H1 (cell line): ENCODE measurements around the gene COMT. TPM values are rescaled to one million over a fixed set of nuclear protein-coding genes. Genes with fewer than 3 reads are reported as not detected.

Experiments used
- CTCF ChIA-PET: fragments of 300-600 bp; sonication (Branson Sonifier 250); formaldehyde crosslinking; loops from one replicate; lab custom pipeline; 2021; ENCODE audit not compliant: partially characterized antibody; lab: Charles Lee
- POLR2A ChIA-PET: fragments of 300-600 bp; sonication (Branson Sonifier 250); formaldehyde crosslinking; loops from one replicate; lab custom pipeline; 2021; ENCODE audit warnings: inconsistent platforms; ENCODE audit not compliant: partially characterized antibody; lab: Charles Lee
- DNase-seq, 2 experiments: peaks; one replicate each; pipeline versions ENCODE4 v3.0.0 to v3.0.0-alpha.2; 2010 to 2022; ENCODE audit warnings: low spot score in 2 of 2, low read depth in 1 of 2, mixed read lengths in 1 of 2
- FAIRE-seq: peaks from 2 replicates; lab custom pipeline; 2011; peaks lifted over from hg19 to GRCh38; lab: Jason Lieb, UNC
- H2AFZ ChIP-seq: 2 replicates; pipeline ENCODE4 v1.8.1; 2012; ENCODE audit warnings: low read length, inconsistent platforms
- H2AK5ac ChIP-seq: 2 replicates; pipeline ENCODE4 v1.6.1; 2013; ENCODE audit warnings: low read depth, low read length
- H2BK120ac ChIP-seq: replicated peaks from 2 replicates; pipeline ENCODE3; 2013; ENCODE audit warnings: low read depth, low read length, inconsistent platforms
- H2BK12ac ChIP-seq: 2 replicates; pipeline ENCODE4 v1.6.1; 2013; ENCODE audit warnings: low read depth, low read length
- H2BK15ac ChIP-seq: 2 replicates; pipeline ENCODE4 v1.6.1; 2013; ENCODE audit warnings: low read length
- H2BK20ac ChIP-seq: 2 replicates; pipeline ENCODE4 v1.6.1; 2013; ENCODE audit warnings: low read length
- H2BK5ac ChIP-seq: 2 replicates; pipeline ENCODE4 v1.6.1; 2013; ENCODE audit warnings: low read depth, low read length
- H3K14ac ChIP-seq: 2 replicates; pipeline ENCODE4 v1.6.1; 2013; ENCODE audit warnings: inconsistent platforms; ENCODE audit not compliant: insufficient read length
- H3K18ac ChIP-seq: 2 replicates; pipeline ENCODE4 v1.6.1; 2013; ENCODE audit warnings: low read length; ENCODE audit errors: extremely low read depth
- H3K23ac ChIP-seq: 2 replicates; pipeline ENCODE4 v1.6.1; 2013; ENCODE audit warnings: inconsistent platforms; ENCODE audit not compliant: insufficient read length
- H3K23me2 ChIP-seq: 2 replicates; pipeline ENCODE4 v1.6.1; 2013; ENCODE audit warnings: low read depth, low read length
- H3K27ac ChIP-seq: 2 replicates; pipeline ENCODE4 v1.6.1; 2011; ENCODE audit warnings: low read depth, low read length, inconsistent platforms
- H3K27me3 ChIP-seq, 4 experiments: replicated peaks in 1 of 4; 1 replicate in 1 of 4; 2 replicates in 3 of 4; pipeline versions ENCODE4 v1.6.1 to v1.8.1; 2011 to 2013; ENCODE audit warnings: low read length in 3 of 4, mild to moderate bottlenecking in 3 of 4, inconsistent platforms in 2 of 4, mixed read lengths in 2 of 4, moderate library complexity in 1 of 4; ENCODE audit not compliant: control insufficient read depth in 3 of 4, insufficient read depth in 3 of 4; ENCODE audit errors: extremely low read depth in 1 of 4
- H3K36me3 ChIP-seq, 4 experiments: 2 replicates each; pipeline versions ENCODE4 v1.6.1 to v1.8.1; 2011 to 2013; ENCODE audit warnings: mild to moderate bottlenecking in 4 of 4, low read length in 3 of 4, moderate library complexity in 2 of 4, control low read depth in 1 of 4, inconsistent platforms in 1 of 4; ENCODE audit not compliant: insufficient read depth in 4 of 4, control insufficient read depth in 2 of 4
- H3K4ac ChIP-seq: replicated peaks from 2 replicates; pipeline ENCODE3; 2013; ENCODE audit warnings: low read length, low read depth, mixed read lengths, inconsistent platforms; ENCODE audit not compliant: insufficient read length
- H3K4me1 ChIP-seq, 4 experiments: replicated peaks in 1 of 4; 1 replicate in 1 of 4; 2 replicates in 3 of 4; pipeline versions ENCODE4 v1.6.1 to v1.8.1; 2011 to 2013; ENCODE audit warnings: low read length in 3 of 4, inconsistent platforms in 2 of 4, mixed read lengths in 1 of 4; ENCODE audit not compliant: insufficient read depth in 4 of 4, control insufficient read depth in 3 of 4
- H3K4me2 ChIP-seq, 2 experiments: 2 replicates each; pipeline versions ENCODE4 v1.6.1 to v1.8.1; 2011 to 2013; ENCODE audit warnings: low read depth in 2 of 2, low read length in 2 of 2, control low read depth in 1 of 2, inconsistent platforms in 1 of 2, mild to moderate bottlenecking in 1 of 2; ENCODE audit not compliant: insufficient read depth in 1 of 2
- H3K4me3 ChIP-seq, 4 experiments: fragments of 200-600, 300-600 bp in 1 of 4; sonication (generic), shearing (Covaris generic), sonication (Bioruptor Twin) in 1 of 4; 2 replicates each; pipeline versions ENCODE4 v1.5.1 to v1.8.1; 2011 to 2016; ENCODE audit warnings: low read length in 4 of 4, low read depth in 3 of 4, control low read depth in 2 of 4, inconsistent platforms in 2 of 4, mild to moderate bottlenecking in 2 of 4, mixed read lengths in 1 of 4, moderate library complexity in 1 of 4; ENCODE audit not compliant: insufficient read depth in 2 of 4; ENCODE audit errors: extremely low read depth in 1 of 4
- H3K56ac ChIP-seq: replicated peaks from 2 replicates; pipeline ENCODE3; 2013; ENCODE audit warnings: low read depth, mild to moderate bottlenecking, mixed read lengths, low read length, inconsistent platforms; ENCODE audit not compliant: insufficient read length
- H3K79me1 ChIP-seq: 2 replicates; pipeline ENCODE4 v1.6.1; 2013; ENCODE audit warnings: low read depth, low read length, control low read depth
- H3K79me2 ChIP-seq, 2 experiments: 2 replicates each; pipeline versions ENCODE4 v1.6.1 to v1.8.1; 2012 to 2013; ENCODE audit warnings: low read length in 2 of 2, mild to moderate bottlenecking in 2 of 2, inconsistent platforms in 1 of 2; ENCODE audit not compliant: insufficient read depth in 2 of 2, control insufficient read depth in 1 of 2
- H3K9ac ChIP-seq, 4 experiments: replicated peaks in 1 of 4; 1 replicate in 1 of 4; 2 replicates in 3 of 4; pipeline versions ENCODE4 v1.6.1 to v1.8.1; 2011 to 2013; ENCODE audit warnings: low read depth in 3 of 4, low read length in 3 of 4, control low read depth in 2 of 4, mild to moderate bottlenecking in 2 of 4, moderate library complexity in 2 of 4, inconsistent platforms in 1 of 4; ENCODE audit errors: extremely low read depth in 1 of 4
- H3K9me3 ChIP-seq, 2 experiments: 2 replicates each; pipeline versions ENCODE4 v1.6.1 to v1.8.1; 2012 to 2013; ENCODE audit warnings: mild to moderate bottlenecking in 2 of 2, moderate library complexity in 2 of 2, control low read depth in 1 of 2, inconsistent platforms in 1 of 2, low read depth in 1 of 2, low read length in 1 of 2, mixed read lengths in 1 of 2; ENCODE audit not compliant: insufficient read depth in 2 of 2
- H4K20me1 ChIP-seq, 2 experiments: replicated peaks in 1 of 2; 2 replicates each; pipeline versions ENCODE3 to v1.8.1; 2011 to 2013; ENCODE audit warnings: inconsistent platforms in 2 of 2, low read length in 2 of 2, mild to moderate bottlenecking in 1 of 2; ENCODE audit not compliant: insufficient read depth in 2 of 2, control insufficient read depth in 1 of 2
- H4K5ac ChIP-seq: 2 replicates; pipeline ENCODE4 v1.6.1; 2013; ENCODE audit warnings: low read length, low read depth, mixed read lengths, inconsistent platforms; ENCODE audit not compliant: insufficient read length
- H4K8ac ChIP-seq: 2 replicates; pipeline ENCODE4 v1.8.0; 2013; ENCODE audit warnings: mild to moderate bottlenecking, moderate library complexity, low read length, inconsistent platforms; ENCODE audit not compliant: insufficient read depth; ENCODE audit errors: extremely low read depth
- H4K91ac ChIP-seq: replicated peaks from 2 replicates; pipeline ENCODE3; 2013; ENCODE audit warnings: low read length, mixed read lengths, inconsistent platforms; ENCODE audit not compliant: insufficient read length
- BRCA1 ChIP-seq: IDR thresholded peaks from 2 replicates; pipeline ENCODE4 v1.6.1; 2012; ENCODE audit warnings: low read depth, low read length, improper control_type of control experiment
- GABPA ChIP-seq: IDR thresholded peaks from 2 replicates; pipeline ENCODE4 v1.6.1; 2011; ENCODE audit warnings: mild to moderate bottlenecking, low read length, moderate library complexity, borderline replicate concordance; ENCODE audit not compliant: insufficient read depth
- KDM5A ChIP-seq: fragments of 200-600 bp; IDR thresholded peaks from 2 replicates; pipeline ENCODE4 v1.7.1; 2012; ENCODE audit warnings: mild to moderate bottlenecking, low read length, inconsistent platforms, mixed read lengths
- PHF8 ChIP-seq: fragments of 200-600 bp; sonication (generic); conservative IDR thresholded peaks from 2 replicates; pipeline ENCODE4 v1.7.1; 2012; ENCODE audit warnings: low read depth, mild to moderate bottlenecking, inconsistent platforms, low read length, moderate library complexity
- POLR2A ChIP-seq, 2 experiments: IDR thresholded peaks; 1 replicate in 1 of 2; 2 replicates in 1 of 2; pipeline ENCODE4 v1.6.1; 2011; ENCODE audit warnings: low read depth in 2 of 2, low read length in 2 of 2, mild to moderate bottlenecking in 2 of 2; ENCODE audit errors: control extremely low read depth in 1 of 2
- POLR2AphosphoS5 ChIP-seq: IDR thresholded peaks from 2 replicates; pipeline ENCODE4 v1.6.1; 2011; ENCODE audit warnings: low read depth, low read length
- RAD21 ChIP-seq, 2 experiments: IDR thresholded peaks in 1 of 2; conservative IDR thresholded peaks in 1 of 2; 2 replicates each; pipeline ENCODE4 v1.6.1; 2011; ENCODE audit warnings: low read depth in 2 of 2, low read length in 2 of 2, improper control_type of control experiment in 1 of 2, inconsistent platforms in 1 of 2, mild to moderate bottlenecking in 1 of 2, moderate library complexity in 1 of 2
- RNF2 ChIP-seq: fragments of 200-900, 300-1000 bp; sonication (generic); IDR thresholded peaks from 2 replicates; pipeline ENCODE4 v1.7.1; 2016; ENCODE audit warnings: borderline replicate concordance, low read depth, mild to moderate bottlenecking, antibody characterized with exemption, low read length; ENCODE audit not compliant: poor library complexity, severe bottlenecking; ENCODE audit errors: missing control alignments
- SUZ12 ChIP-seq: fragments of 200-600 bp; sonication (generic); IDR thresholded peaks from 2 replicates; pipeline ENCODE4 v1.6.1; 2012; ENCODE audit warnings: mild to moderate bottlenecking, inconsistent platforms, low read length, moderate library complexity, mixed read lengths
- TAF7 ChIP-seq: optimal IDR thresholded peaks from 2 replicates; pipeline ENCODE3; 2011; ENCODE audit warnings: low read depth, mild to moderate bottlenecking, inconsistent platforms, low read length, moderate library complexity, borderline replicate concordance
- WGBS, 2 experiments: shearing (Covaris generic) in 1 of 2; methylation state at CpG; one replicate each; pipeline versions ENCODE4 v1.1.6 to v1.1.7; 2013 to 2015; ENCODE audit warnings: low lambda C conversion rate in 2 of 2, mixed read lengths in 2 of 2, inconsistent platforms in 1 of 2, low coverage in 1 of 2, missing lambda C conversion rate in 1 of 2; ENCODE audit not compliant: insufficient replicate concordance in 2 of 2, insufficient coverage in 1 of 2, insufficient read length in 1 of 2; ENCODE audit errors: extremely low coverage in 1 of 2, missing lambda C conversion rate in 1 of 2; 5-methylcytosine and 5-hydroxymethylcytosine counted together
- polyA plus RNA-seq, 7 experiments: library from polyadenylated mRNA; depleted of rRNA in 3 of 7; stranded (reverse) in 5 of 7; unstranded in 2 of 7; fragments of >200 nt in 5 of 7; fragments of 200-250 nt in 2 of 7; gene quantifications; 1 replicate in 5 of 7; 2 replicates in 1 of 7; 4 replicates in 1 of 7; pipeline versions ENCODE4 v1.2.1 to v1.2.3, GENCODE V29; 2011 to 2013; ENCODE audit warnings: missing spikeins in 2 of 7, mixed read lengths in 2 of 7
- total RNA-seq: library from RNA; stranded (reverse); fragmentation: NEBNext Ultra II Directional; extraction: Animal tissue kit (Norgen Biotek cat#: 25700); gene quantifications from 2 replicates; pipeline ENCODE4 v1.2.1, GENCODE V29; 2021

The COMT gene
- total and polyA plus RNA-seq, 2 of the 8 experiments (the other 6 are each of a cell fraction or from before 2014, with no cell fraction given) = 15.2 to 33.7 TPM

DNA sequence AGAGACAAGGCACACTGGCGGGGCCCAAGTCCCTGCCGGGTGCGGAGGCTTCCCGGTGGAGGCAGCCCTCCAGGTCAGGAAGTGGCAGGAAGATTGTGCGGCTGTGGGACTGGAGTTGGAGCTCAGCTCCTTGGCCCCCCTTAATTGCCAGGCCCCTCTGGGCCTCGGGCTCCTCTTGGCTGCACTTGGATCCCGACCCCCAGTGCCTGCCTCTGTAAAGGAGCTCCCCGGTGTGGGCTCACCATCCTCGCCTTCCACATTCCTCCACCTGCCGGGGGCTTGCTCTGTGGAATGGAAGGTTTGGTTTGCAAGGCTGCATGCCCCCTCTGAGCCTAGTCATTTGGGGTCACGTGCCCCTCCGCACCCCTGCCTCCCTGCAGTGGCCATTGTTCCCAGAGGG lies 38.1 kb upstream of the COMT start:
- no peak for FAIRE-seq
- POLR2A ChIA-PET = interaction anchor here (0.8 to 1.1 kb wide), 4 partner anchors 16 to 157 kb away, joined by 3 to 5 read pairs (median 3); no protein-coding TSS in a partner anchor
- TF ChIP-seq TAF7 (no peak), SUZ12 (no peak), POLR2A (IDR thresholded peaks at IDR 0.05; ENCODE audit: control extremely low read depth in 1 of 2, low read depth in 2 of 2, low read length in 2 of 2) (no peak), PHF8 (no peak), BRCA1 (no peak), RNF2 (no peak), RAD21 (IDR thresholded peaks at IDR 0.05 in 1 of 2, conservative IDR thresholded peaks at IDR 0.05 in 1 of 2; ENCODE audit: low read depth in 2 of 2, low read length in 2 of 2) (no peak), GABPA (no peak), KDM5A (no peak), POLR2AphosphoS5 (no peak)

More for the DNA sequence above, 38.1 kb upstream of the COMT start:
- H3K79me2 ChIP-seq = no peaks in the 10 kb centered on the region
- H3K79me1 ChIP-seq = no peaks in the 10 kb centered on the region
- H2BK120ac ChIP-seq = no peak overlapping the region
- no peaks in the 10 kb centered on the region for H3K9me3 ChIP-seq
- no peak overlapping the region for H3K14ac ChIP-seq
- CTCF ChIA-PET = interaction anchor here (0.8 to 10.1 kb wide), 14 partner anchors 9 to 224 kb away, joined by 3 to 69 read pairs (median 4); partner anchors contain the start of genes GNB1L, GP1BB and RTL10
- no peak overlapping the region for H3K56ac ChIP-seq
- peaks cover 5 to 12% (median 12%) of the 10 kb centered on the region in 4 experiments for H3K4me1 ChIP-seq
- peak overlapping the region; percentile 35 for H4K91ac ChIP-seq
- DNase-seq = peak in 1 of 2 experiments; percentile 61
- no peak overlapping the region; the same call in 1 of the 2 replicates for H2AK5ac ChIP-seq
- H2BK20ac ChIP-seq = no peak overlapping the region
- H3K18ac ChIP-seq = no peak overlapping the region
- no peaks in the 10 kb centered on the region for H3K36me3 ChIP-seq
- peak overlapping the region; percentile 81; the same call in 1 of the 2 replicates for H2BK15ac ChIP-seq
- H2BK12ac ChIP-seq = peak overlapping the region; percentile 60
- H4K20me1 ChIP-seq = no peaks in the 10 kb centered on the region
- H4K5ac ChIP-seq = no peak overlapping the region
- H3K27me3 ChIP-seq = no peaks in the 10 kb centered on the region; a peak in 1 of 7 replicates
- no peak overlapping the region for H2BK5ac ChIP-seq
- WGBS, 2 experiments = 78% methylated on average over 11 of the region's 12 CpGs; no CpG with 5 or more reads in 1 of the 2 experiments
- H3K9ac ChIP-seq = no peak overlapping the region
- no peak overlapping the region for H3K23ac ChIP-seq
- H3K4ac ChIP-seq = no peak overlapping the region
- H3K4me3 ChIP-seq = no peak overlapping the region
- no peaks in the 10 kb centered on the region for H3K23me2 ChIP-seq
- H3K27ac ChIP-seq = no peak overlapping the region
- no peak overlapping the region for H4K8ac ChIP-seq
- no peak overlapping the region for H2AFZ ChIP-seq
- H3K4me2 ChIP-seq = peak overlapping the region in 1 of 2 experiments; percentile 6; a peak in 1 of 4 replicates
